IMR-90 (cell line): ENCODE measurements around the gene GINS3. TPM values are rescaled to one million over a fixed set of nuclear protein-coding genes. Genes with fewer than 3 reads are reported as not detected.

Experiments used
- ATAC-seq: fragments of 200-7000 bp; cut with Tn5 transposase; 2 replicates; pipeline ENCODE4 v1.9.1; 2020; ENCODE audit warnings: low read depth, mild to moderate bottlenecking, moderate library complexity
- BruUV-seq: library from RNA; stranded (reverse); fragments of 400-500 nt; replicated peaks from 2 replicates; lab custom pipeline; 2021; lab: Mats Ljungman, UMichigan
- CTCF ChIA-PET: fragments of 300-600 bp; formaldehyde crosslinking; extraction: SDS; loops from one replicate; lab custom pipeline; 2021; ENCODE audit warnings: antibody characterized with exemption; lab: Yijun Ruan, JAX
- POLR2A ChIA-PET: fragments of 300-600 bp; sonication (Branson Sonifier 250); formaldehyde crosslinking; loops from one replicate; lab custom pipeline; 2022; ENCODE audit warnings: antibody characterized with exemption; ENCODE audit not compliant: unreplicated experiment; lab: Charles Lee
- DNase-seq: peaks from one replicate; pipeline ENCODE4 v3.0.0; 2013
- H2AFZ ChIP-seq: replicated peaks from 2 replicates; pipeline ENCODE3; 2013; ENCODE audit warnings: low read length, mild to moderate bottlenecking; ENCODE audit not compliant: poor library complexity
- H2AK5ac ChIP-seq: 2 replicates; pipeline ENCODE4 v1.6.1; 2013; ENCODE audit warnings: low read depth, low read length, inconsistent platforms
- H2AK9ac ChIP-seq: replicated peaks from 2 replicates; pipeline ENCODE3; 2013; ENCODE audit warnings: mild to moderate bottlenecking, low read depth, low read length, moderate library complexity; ENCODE audit not compliant: poor library complexity
- H2BK120ac ChIP-seq: 2 replicates; pipeline ENCODE4 v1.6.1; 2013; ENCODE audit warnings: low read depth, low read length, inconsistent platforms
- H2BK15ac ChIP-seq: 3 replicates; pipeline ENCODE4 v1.6.1; 2013; ENCODE audit warnings: low read depth, low read length, inconsistent platforms
- H2BK20ac ChIP-seq: 2 replicates; pipeline ENCODE4 v1.6.1; 2013; ENCODE audit warnings: low read depth, mild to moderate bottlenecking, inconsistent platforms, low read length, moderate library complexity
- H2BK5ac ChIP-seq: 2 replicates; pipeline ENCODE4 v1.6.1; 2013; ENCODE audit warnings: mild to moderate bottlenecking, low read depth, low read length, inconsistent platforms; ENCODE audit not compliant: poor library complexity, severe bottlenecking
- H3K14ac ChIP-seq: replicated peaks from 2 replicates; pipeline ENCODE4 v1.6.1; 2013; ENCODE audit warnings: low read depth, low read length, inconsistent platforms
- H3K18ac ChIP-seq: 2 replicates; pipeline ENCODE4 v1.6.1; 2013; ENCODE audit warnings: low read depth, low read length, control low read depth
- H3K23ac ChIP-seq: 2 replicates; pipeline ENCODE4 v1.6.1; 2013; ENCODE audit warnings: low read depth, low read length, inconsistent platforms
- H3K27ac ChIP-seq: 2 replicates; pipeline ENCODE4 v1.5.1; 2013; ENCODE audit warnings: mild to moderate bottlenecking, control low read depth, low read length; ENCODE audit not compliant: insufficient read depth
- H3K27me3 ChIP-seq: 2 replicates; pipeline ENCODE4 v1.6.1; 2013; ENCODE audit warnings: low read length; ENCODE audit not compliant: control insufficient read depth, insufficient read depth
- H3K36me3 ChIP-seq: 2 replicates; pipeline ENCODE4 v1.6.1; 2013; ENCODE audit warnings: low read length, mixed read lengths; ENCODE audit not compliant: control insufficient read depth, insufficient read depth
- H3K4ac ChIP-seq: 2 replicates; pipeline ENCODE4 v1.6.1; 2013; ENCODE audit warnings: low read depth, low read length, inconsistent platforms
- H3K4me1 ChIP-seq: 2 replicates; pipeline ENCODE4 v1.6.1; 2013; ENCODE audit warnings: low read length, mixed read lengths; ENCODE audit not compliant: control insufficient read depth, insufficient read depth
- H3K4me2 ChIP-seq: 2 replicates; pipeline ENCODE4 v1.6.1; 2013; ENCODE audit warnings: low read depth, mild to moderate bottlenecking, control low read depth, low read length, moderate library complexity
- H3K4me3 ChIP-seq: 2 replicates; pipeline ENCODE4 v1.5.1; 2013; ENCODE audit warnings: low read depth, mild to moderate bottlenecking, control low read depth, low read length, moderate library complexity; ENCODE audit not compliant: insufficient read depth
- H3K56ac ChIP-seq: 2 replicates; pipeline ENCODE4 v1.6.1; 2013; ENCODE audit warnings: low read length, inconsistent platforms; ENCODE audit not compliant: insufficient read depth; ENCODE audit errors: extremely low read depth
- H3K79me1 ChIP-seq, 2 experiments: 2 replicates each; pipeline ENCODE4 v1.6.1; 2013; ENCODE audit warnings: low read length in 2 of 2, inconsistent platforms in 1 of 2, low read depth in 1 of 2
- H3K9ac ChIP-seq: 2 replicates; pipeline ENCODE4 v1.6.1; 2013; ENCODE audit warnings: low read depth, low read length, control low read depth
- H3K9me1 ChIP-seq: 2 replicates; pipeline ENCODE4 v1.6.1; 2013; ENCODE audit warnings: low read length, inconsistent platforms; ENCODE audit not compliant: insufficient read depth
- H3K9me3 ChIP-seq: 2 replicates; pipeline ENCODE4 v1.6.1; 2013; ENCODE audit warnings: low read length; ENCODE audit not compliant: control insufficient read depth, insufficient read depth
- H4K20me1 ChIP-seq: 2 replicates; pipeline ENCODE4 v1.6.1; 2013; ENCODE audit warnings: low read length, inconsistent platforms; ENCODE audit not compliant: insufficient read depth
- H4K5ac ChIP-seq: 2 replicates; pipeline ENCODE4 v1.6.1; 2013; ENCODE audit warnings: mild to moderate bottlenecking, low read depth, low read length, control low read depth
- H4K8ac ChIP-seq, 2 experiments: 2 replicates each; pipeline ENCODE4 v1.6.1; 2013; ENCODE audit warnings: low read depth in 2 of 2, low read length in 2 of 2, control low read depth in 1 of 2, inconsistent platforms in 1 of 2
- H4K91ac ChIP-seq: 2 replicates; pipeline ENCODE4 v1.6.1; 2013; ENCODE audit warnings: low read depth, low read length, inconsistent platforms; ENCODE audit not compliant: insufficient read depth
- CEBPB ChIP-seq: IDR thresholded peaks from 2 replicates; pipeline ENCODE4 v1.6.1; 2012; ENCODE audit warnings: low read depth, low read length, improper control_type of control experiment
- SMC3 ChIP-seq: fragments of 150-350 bp; IDR thresholded peaks from 2 replicates; pipeline ENCODE4 v1.6.1; 2016; ENCODE audit warnings: low read depth, mild to moderate bottlenecking, antibody characterized with exemption, low read length, moderate library complexity
- WGBS, 2 experiments: methylation state at CpG; one replicate each; pipeline versions ENCODE4 v1.1.5 to v1.1.7; 2013; ENCODE audit warnings: missing lambda C conversion rate in 2 of 2; ENCODE audit not compliant: insufficient read length in 1 of 2; ENCODE audit errors: extremely low coverage in 2 of 2; 5-methylcytosine and 5-hydroxymethylcytosine counted together
- dilution Hi-C: fragments of 300-500 bp; cut with HindIII; formaldehyde crosslinking; loops from one replicate; pipeline ENCODE4 v1.14.3; 2018; ENCODE audit warnings: low sequenced_read_pairs; ENCODE audit not compliant: unreplicated experiment
- in situ Hi-C: fragments of 300-500 bp; cut with MboI; formaldehyde crosslinking; loops from 3 replicates; pipeline ENCODE4 v1.14.3; 2019; ENCODE audit warnings: low sequenced_read_pairs, inconsistent platforms, mixed read lengths
- intact Hi-C: fragments of 100-400 bp; cut with micrococcal nuclease; formaldehyde crosslinking; loops from 2 replicates; pipeline ENCODE4 v1.10.0; 2022
- polyA plus RNA-seq, 3 experiments: library from polyadenylated mRNA; depleted of rRNA; stranded (reverse); fragments of >200 nt; gene quantifications; 2 replicates each; pipeline ENCODE4 v1.2.3, GENCODE V29; 2012; ENCODE audit warnings: low replicate concordance in 1 of 3
- total RNA-seq: library from RNA; depleted of rRNA; stranded (reverse); fragments of >200 nt; gene quantifications from 2 replicates; pipeline ENCODE4 v1.2.3, GENCODE V29; 2012

GINS3 gene
- total and polyA plus RNA-seq, 2 of the 4 experiments (the other 2 are of a cell fraction): 5.2 to 5.4 TPM

DNA sequence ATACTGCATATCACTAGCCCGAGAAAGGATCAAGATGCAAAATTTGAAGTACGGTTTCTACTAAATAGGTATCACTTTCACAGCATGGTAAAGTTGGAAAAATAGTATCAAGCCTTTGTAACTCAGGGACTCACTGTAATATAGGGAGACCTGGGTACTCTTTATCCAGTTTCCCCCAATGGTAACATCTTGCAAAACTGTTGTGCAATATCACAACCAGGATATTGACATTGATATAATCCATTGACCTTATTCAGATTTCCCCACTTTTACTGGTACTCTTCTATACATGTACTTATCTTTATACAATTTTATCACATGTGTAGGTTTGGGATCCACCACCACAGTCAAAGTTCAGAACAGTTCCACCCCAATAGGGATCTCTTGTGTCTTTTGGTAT lies 20.4 kb upstream of the GINS3 start:
- no peak overlapping the region for H3K4me2 ChIP-seq
- no peak overlapping the region for H4K5ac ChIP-seq
- H3K9me1 ChIP-seq: no peaks in the 10 kb centered on the region
- no peak for TF ChIP-seq SMC3
- TF ChIP-seq CEBPB: peak; percentile 53
- intact Hi-C loops: no loop called here
- H2AFZ ChIP-seq: no peak overlapping the region
- no peak overlapping the region for H2BK20ac ChIP-seq
- no peaks in the 10 kb centered on the region for H3K9me3 ChIP-seq
- H2AK9ac ChIP-seq: no peak overlapping the region
- H3K36me3 ChIP-seq: no peaks in the 10 kb centered on the region
- no peak overlapping the region for H3K27ac ChIP-seq
- WGBS, 2 experiments: no CpG with 5 or more reads among the region's 2 CpGs
- H3K4me1 ChIP-seq: no peaks in the 10 kb centered on the region
- H2BK120ac ChIP-seq: no peak overlapping the region
- no peak overlapping the region for H3K23ac ChIP-seq
- ChIA-PET CTCF (no interaction called here), POLR2A (no interaction called here)
- in situ Hi-C loops: no loop called here
- no peak overlapping the region for H2BK15ac ChIP-seq
- no peak for DNase-seq
- H3K9ac ChIP-seq: no peak overlapping the region
- no peaks in the 10 kb centered on the region for H4K20me1 ChIP-seq
- no peak overlapping the region for H3K14ac ChIP-seq
- H3K18ac ChIP-seq: no peak overlapping the region
- H4K91ac ChIP-seq: no peak overlapping the region
- no peak overlapping the region for H2BK5ac ChIP-seq
- no peak overlapping the region for H2AK5ac ChIP-seq
- no peaks in the 10 kb centered on the region for H3K79me1 ChIP-seq
- H4K8ac ChIP-seq: no peak overlapping the region
- no peak overlapping the region for H3K56ac ChIP-seq
- dilution Hi-C loops: no loop called here
- H3K4me3 ChIP-seq: no peak overlapping the region
- no peak for ATAC-seq
- BruUV-seq: no TSS peak
- H3K4ac ChIP-seq: no peak overlapping the region
- peaks cover 5% of the 10 kb centered on the region for H3K27me3 ChIP-seq
